Ectodermal cell (in vitro differentiated cells): ENCODE results near the gene DDR2.

Experiments
- H3K27ac ChIP-seq: 2 replicates; pipeline ENCODE4 v1.7.0; 2013; ENCODE audit warnings: mild to moderate bottlenecking, low read depth, low read length; ENCODE audit not compliant: insufficient read depth, poor library complexity, severe bottlenecking
- H3K27me3 ChIP-seq: 2 replicates; pipeline ENCODE4 v1.7.0; 2013; ENCODE audit warnings: mild to moderate bottlenecking, low read length; ENCODE audit not compliant: insufficient read depth, control insufficient read depth, poor library complexity, severe bottlenecking
- H3K36me3 ChIP-seq: one replicate; pipeline ENCODE4 v1.7.0; 2013; ENCODE audit warnings: low read length; ENCODE audit not compliant: control insufficient read depth, insufficient read depth
- H3K4me1 ChIP-seq: one replicate; pipeline ENCODE4 v1.7.0; 2013; ENCODE audit warnings: low read length; ENCODE audit not compliant: control insufficient read depth, insufficient read depth
- H3K4me3 ChIP-seq: 2 replicates; pipeline ENCODE4 v1.7.0; 2013; ENCODE audit warnings: low read depth, low read length, control low read depth; ENCODE audit not compliant: insufficient read depth
- H3K9me3 ChIP-seq: 2 replicates; pipeline ENCODE4 v1.7.0; 2013; ENCODE audit warnings: mild to moderate bottlenecking, low read length, moderate library complexity; ENCODE audit not compliant: control insufficient read depth
- WGBS, 2 experiments: methylation state at CpG; one replicate each; pipeline ENCODE4 v1.1.7; 2013; ENCODE audit warnings: missing lambda C conversion rate in 2 of 2; 5-methylcytosine and 5-hydroxymethylcytosine counted together

DDR2 gene

GRCh38 chr1:162605225-162605927, 26.9 kb upstream of the DDR2 start:
- no peak overlapping the region for H3K27ac ChIP-seq
- H3K4me3 ChIP-seq: no peak overlapping the region
- WGBS, 2 experiments: 94 to 95% methylated on average over 3 of the region's 3 CpGs

GRCh38 chr1:162609306-162609705, 23.0 kb upstream of the DDR2 start:
- Histone ChIP-seq H3K4me3 (no peak overlapping the region), H3K9me3 (no peaks in the 10 kb centered on the region), H3K27ac (no peak overlapping the region), H3K36me3 (no peaks in the 10 kb centered on the region), H3K4me1 (no peaks in the 10 kb centered on the region), H3K27me3 (no peaks in the 10 kb centered on the region)
- 95 to 97% methylated on average over 2 of the region's 2 CpGs for WGBS, 2 experiments

More at GRCh38 chr1:162605225-162605927, 26.9 kb upstream of the DDR2 start:
- H3K27me3 ChIP-seq: no peaks in the 10 kb centered on the region
- no peaks in the 10 kb centered on the region for H3K4me1 ChIP-seq
- no peaks in the 10 kb centered on the region for H3K9me3 ChIP-seq
- no peaks in the 10 kb centered on the region for H3K36me3 ChIP-seq

- Histone ChIP-seq H3K4me1 (no peaks in the 10 kb centered on the region), H3K9me3 (peaks cover 3% of the 10 kb centered on the region), H3K36me3 (no peaks in the 10 kb centered on the region), H3K4me3 (no peak overlapping the region), H3K27ac (no peak overlapping the region), H3K27me3 (no peaks in the 10 kb centered on the region)
- 90 to 92% methylated on average over 8 of the region's 8 CpGs for WGBS, 2 experiments
These were observed 19.5 kb upstream of the DDR2 start for GRCh38 chr1:162612606-162613400.

- Histone ChIP-seq H3K27me3 (no peaks in the 10 kb centered on the region), H3K27ac (no peak overlapping the region), H3K36me3 (no peaks in the 10 kb centered on the region), H3K4me3 (no peak overlapping the region), H3K9me3 (peaks cover 3% of the 10 kb centered on the region), H3K4me1 (no peaks in the 10 kb centered on the region)
- 85 to 100% methylated on average over 1 of the region's 1 CpG for WGBS, 2 experiments
These were observed 15.4 kb upstream of the DDR2 start for GRCh38 chr1:162616848-162617247.

GRCh38 chr1:162617513-162617912, 14.8 kb upstream of the DDR2 start:
- no peak overlapping the region for H3K4me3 ChIP-seq
- no peaks in the 10 kb centered on the region for H3K36me3 ChIP-seq
- no peak overlapping the region for H3K27ac ChIP-seq
- H3K27me3 ChIP-seq: no peaks in the 10 kb centered on the region
- H3K4me1 ChIP-seq: no peaks in the 10 kb centered on the region
- H3K9me3 ChIP-seq: peaks cover 3% of the 10 kb centered on the region
- WGBS, 2 experiments: 89 to 93% methylated on average over 1 of the region's 1 CpG

GRCh38 chr1:162619076-162619475, 13.2 kb upstream of the DDR2 start:
- 86 to 95% methylated on average over 1 of the region's 3 CpGs for WGBS, 2 experiments
- H3K4me3 ChIP-seq: no peak overlapping the region
- peaks cover 3% of the 10 kb centered on the region for H3K9me3 ChIP-seq
- no peaks in the 10 kb centered on the region for H3K4me1 ChIP-seq
- no peaks in the 10 kb centered on the region for H3K36me3 ChIP-seq
- no peak overlapping the region for H3K27ac ChIP-seq
- no peaks in the 10 kb centered on the region for H3K27me3 ChIP-seq

- H3K27ac ChIP-seq: no peak overlapping the region
These were observed 11.0 kb upstream of the DDR2 start for GRCh38 chr1:162621256-162621655.

GRCh38 chr1:162625679-162626078, 6.6 kb upstream of the DDR2 start:
- H3K4me3 ChIP-seq: no peak overlapping the region
- H3K9me3 ChIP-seq: no peaks in the 10 kb centered on the region
- H3K27ac ChIP-seq: no peak overlapping the region
- 93 to 98% methylated on average over 1 to 2 of the region's 2 CpGs for WGBS, 2 experiments
- no peaks in the 10 kb centered on the region for H3K36me3 ChIP-seq
- no peaks in the 10 kb centered on the region for H3K27me3 ChIP-seq
- H3K4me1 ChIP-seq: no peaks in the 10 kb centered on the region

More at GRCh38 chr1:162621256-162621655, 11.0 kb upstream of the DDR2 start:
- Histone ChIP-seq H3K36me3 (no peaks in the 10 kb centered on the region), H3K27me3 (no peaks in the 10 kb centered on the region), H3K4me1 (no peaks in the 10 kb centered on the region), H3K9me3 (peaks cover 3% of the 10 kb centered on the region), H3K4me3 (no peak overlapping the region)

- Histone ChIP-seq H3K4me1 (no peaks in the 10 kb centered on the region), H3K27me3 (no peaks in the 10 kb centered on the region), H3K27ac (no peak overlapping the region), H3K4me3 (no peak overlapping the region), H3K36me3 (no peaks in the 10 kb centered on the region), H3K9me3 (no peaks in the 10 kb centered on the region)
- WGBS, 2 experiments: 89 to 95% methylated on average over 2 of the region's 2 CpGs
These were observed 6.2 kb upstream of the DDR2 start for GRCh38 chr1:162626094-162626493.

- 81 to 91% methylated on average over 2 of the region's 2 CpGs for WGBS, 2 experiments
- Histone ChIP-seq H3K9me3 (no peaks in the 10 kb centered on the region), H3K36me3 (no peaks in the 10 kb centered on the region), H3K4me1 (no peaks in the 10 kb centered on the region), H3K27me3 (no peaks in the 10 kb centered on the region), H3K27ac (no peak overlapping the region), H3K4me3 (no peak overlapping the region)
These were observed 5.5 kb upstream of the DDR2 start for GRCh38 chr1:162626761-162627160.
